HG03066 (cell line): ENCODE measurements around the gene RASA3.

Source experiments
- ATAC-seq: cut with Tn5 transposase; IDR thresholded peaks from one replicate; pipeline ENCODE4 v1.9.1; 2021; ENCODE audit warnings: low read depth; ENCODE audit not compliant: unreplicated experiment

RASA3 gene

DNA sequence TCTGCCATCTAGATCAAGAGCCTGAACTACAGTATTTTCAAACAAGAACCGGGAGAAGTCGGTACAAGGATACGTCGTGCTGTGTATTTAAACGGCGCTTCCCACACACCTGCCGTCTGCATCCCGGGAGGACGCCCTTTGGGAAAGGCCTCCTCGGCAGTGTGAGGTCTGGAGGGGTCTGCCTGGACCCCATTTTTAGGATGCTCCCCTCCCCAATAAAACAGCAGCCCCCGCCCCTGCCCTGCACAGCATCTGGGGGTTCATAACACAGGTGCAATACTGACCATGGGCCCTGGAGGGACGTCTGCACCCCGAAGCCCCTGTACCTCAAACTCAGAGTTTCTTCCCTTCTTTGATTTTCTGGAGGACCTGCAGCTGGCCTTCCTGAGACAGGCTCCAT, 154.4 kb downstream of the RASA3 start:
- no peak for ATAC-seq

DNA sequence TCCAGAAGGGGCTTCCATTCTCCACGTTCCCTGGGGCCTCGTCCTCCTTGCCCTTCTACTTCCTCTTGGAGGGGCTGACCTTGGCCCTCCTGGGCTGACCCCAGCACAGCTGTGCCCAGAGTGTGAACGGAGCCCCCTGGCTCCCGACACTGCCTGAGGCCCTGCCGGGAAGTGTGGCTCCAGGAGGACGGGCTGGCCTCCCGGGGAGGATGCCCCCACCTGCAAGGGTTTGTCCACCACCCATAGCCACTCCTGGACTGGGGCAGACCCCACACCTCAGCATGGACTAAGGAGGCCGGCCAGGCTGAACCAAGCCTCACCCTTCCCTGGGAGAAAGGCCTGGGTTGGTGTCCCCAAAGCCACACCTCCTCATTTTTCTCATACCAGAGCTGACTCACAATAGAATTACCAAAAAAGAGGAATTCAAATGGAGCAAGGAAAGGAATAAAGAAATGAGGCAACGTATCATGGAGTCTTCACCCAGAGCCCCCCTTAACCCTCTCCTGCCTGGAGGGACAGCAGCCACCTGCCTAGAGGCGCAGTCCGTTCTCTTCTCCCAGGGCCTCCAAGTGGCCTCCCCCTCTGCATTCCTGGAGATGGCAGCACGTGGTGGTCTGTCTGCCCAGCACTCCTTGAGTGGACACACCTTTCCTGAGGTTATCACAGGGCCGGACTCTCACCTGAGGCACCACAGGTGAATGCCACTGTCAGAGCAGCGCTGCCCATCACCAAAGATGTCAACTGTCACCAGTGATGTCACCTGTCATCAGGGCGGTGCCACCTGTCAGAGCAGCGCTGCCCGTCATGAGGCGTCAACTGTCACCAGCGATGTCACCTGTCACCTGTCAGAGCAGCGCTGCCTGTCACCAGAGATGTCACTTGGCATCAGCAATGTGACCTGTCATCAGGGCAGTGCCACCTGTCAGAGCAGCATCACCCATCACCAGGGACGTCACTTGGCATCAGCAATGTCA, 155.4 kb downstream of the RASA3 start:
- ATAC-seq: no peak

DNA sequence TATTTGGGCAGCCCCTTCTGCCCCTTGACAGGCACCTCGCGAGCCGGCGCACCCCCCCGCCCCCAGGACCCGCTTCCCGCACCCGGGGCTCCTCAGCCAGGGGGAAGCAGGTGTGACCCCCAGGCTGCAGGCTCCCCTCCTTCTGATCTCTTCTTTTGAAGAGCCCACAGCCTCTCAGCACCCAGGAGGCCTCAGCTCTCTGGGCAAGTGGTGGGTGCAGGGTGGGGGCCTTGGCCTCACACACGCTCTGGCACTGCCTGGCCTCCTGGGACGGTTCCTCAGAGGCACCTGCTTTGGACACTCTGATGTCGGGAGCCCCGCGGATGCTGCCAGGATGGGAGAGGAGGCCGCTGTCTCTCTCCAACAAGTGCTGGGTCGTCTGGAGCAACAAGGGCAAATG, 157.0 kb downstream of the RASA3 start:
- no peak for ATAC-seq

DNA sequence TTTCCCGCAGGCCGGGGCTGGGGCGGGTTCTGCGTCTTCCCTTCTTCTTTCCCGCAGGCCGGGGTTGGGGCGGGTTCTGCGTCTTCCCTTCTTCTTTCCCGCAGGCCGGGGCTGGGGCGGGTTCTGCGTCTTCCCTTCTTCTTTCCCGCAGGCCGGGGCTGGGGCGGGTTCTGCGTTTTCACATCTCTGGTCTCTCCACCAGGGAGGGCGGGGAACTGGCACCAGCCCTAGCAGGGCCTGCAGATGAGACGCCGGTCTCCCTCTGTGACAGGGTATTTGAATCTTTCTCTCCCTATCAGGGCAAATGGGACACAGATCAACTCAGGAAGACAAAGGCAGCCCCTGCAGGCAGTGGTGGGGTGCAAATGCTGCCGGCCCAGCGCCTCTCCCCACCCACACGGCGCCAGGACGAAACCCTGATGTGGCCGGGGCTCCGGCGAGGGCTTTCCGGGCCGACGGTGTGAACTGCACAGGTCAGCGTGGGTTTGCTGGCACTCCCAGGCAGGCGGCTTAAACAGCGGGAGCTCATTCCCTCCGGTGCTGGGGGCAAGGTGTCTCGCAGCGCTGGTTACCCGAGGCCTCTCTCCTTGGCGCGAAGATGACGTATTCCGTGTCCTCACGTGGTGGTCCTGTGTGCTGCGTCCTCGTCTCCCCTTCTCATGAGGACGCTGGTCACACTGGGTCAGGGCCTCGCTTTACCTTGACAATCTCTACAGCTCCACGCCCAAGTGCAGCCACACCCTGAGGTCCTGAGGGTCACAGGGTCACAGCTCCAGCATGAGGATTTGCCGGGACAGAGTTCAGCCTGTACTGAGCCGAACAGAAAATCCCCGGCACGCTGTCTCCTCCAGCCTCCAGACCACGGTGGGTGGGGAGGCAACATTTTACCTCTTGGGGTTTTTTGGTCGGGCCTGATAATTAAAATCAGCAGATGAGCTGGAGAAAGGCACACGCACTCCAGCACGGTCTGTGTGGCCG, 157.8 kb downstream of the RASA3 start:
- ATAC-seq: no peak

DNA sequence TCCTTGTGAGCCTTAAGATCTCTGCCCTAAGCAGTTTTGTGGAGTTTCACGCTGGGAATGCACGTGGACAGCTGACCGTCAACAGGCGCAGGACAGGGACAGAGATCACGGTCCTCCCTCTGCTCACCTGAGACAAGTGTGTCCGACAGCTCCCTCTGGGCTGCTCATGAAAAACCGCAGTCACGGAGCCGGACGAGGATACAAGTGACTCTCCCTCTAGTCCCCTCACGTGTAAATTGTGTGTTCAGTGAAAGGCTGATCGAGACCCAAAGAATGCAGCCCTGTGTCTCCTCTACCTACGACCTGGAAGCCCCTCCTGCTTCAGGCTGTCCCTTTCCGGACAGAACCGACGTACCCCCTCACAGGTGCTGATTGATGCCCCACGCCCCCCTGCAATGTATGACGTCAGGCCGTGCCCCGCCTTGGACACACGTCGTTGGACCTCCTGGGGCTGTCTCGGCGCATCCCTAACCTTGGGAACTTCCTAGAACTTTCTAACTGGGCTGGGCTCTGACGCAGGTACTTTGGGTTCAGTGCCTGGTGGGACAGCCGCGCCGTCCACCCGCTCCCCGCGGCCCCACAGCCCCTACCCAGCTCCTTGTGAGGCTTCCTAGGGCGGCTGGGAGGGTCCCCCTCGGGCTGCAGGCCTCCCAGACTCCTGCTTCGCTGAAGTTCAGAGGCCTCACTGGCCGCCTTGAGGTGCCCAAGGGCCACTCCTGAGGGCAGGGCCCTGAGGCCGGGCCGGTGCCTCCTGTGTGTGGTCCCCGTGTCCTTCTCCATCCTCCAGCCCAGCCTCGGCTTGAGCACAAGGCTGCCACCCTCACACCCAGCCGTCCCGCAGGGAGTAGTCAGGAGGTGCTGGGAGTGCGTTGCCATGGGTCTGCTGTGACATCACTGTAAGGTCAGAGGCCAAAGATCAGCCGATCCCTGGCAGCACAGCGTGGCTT, 158.9 kb downstream of the RASA3 start, which contains the start of gene C13orf46:
Gene C13orf46 (minus strand): TSS at position 859 of the 947 bp plus-strand sequence. CDS start 79 bp downstream, at position 780.
- ATAC-seq: no peak

DNA sequence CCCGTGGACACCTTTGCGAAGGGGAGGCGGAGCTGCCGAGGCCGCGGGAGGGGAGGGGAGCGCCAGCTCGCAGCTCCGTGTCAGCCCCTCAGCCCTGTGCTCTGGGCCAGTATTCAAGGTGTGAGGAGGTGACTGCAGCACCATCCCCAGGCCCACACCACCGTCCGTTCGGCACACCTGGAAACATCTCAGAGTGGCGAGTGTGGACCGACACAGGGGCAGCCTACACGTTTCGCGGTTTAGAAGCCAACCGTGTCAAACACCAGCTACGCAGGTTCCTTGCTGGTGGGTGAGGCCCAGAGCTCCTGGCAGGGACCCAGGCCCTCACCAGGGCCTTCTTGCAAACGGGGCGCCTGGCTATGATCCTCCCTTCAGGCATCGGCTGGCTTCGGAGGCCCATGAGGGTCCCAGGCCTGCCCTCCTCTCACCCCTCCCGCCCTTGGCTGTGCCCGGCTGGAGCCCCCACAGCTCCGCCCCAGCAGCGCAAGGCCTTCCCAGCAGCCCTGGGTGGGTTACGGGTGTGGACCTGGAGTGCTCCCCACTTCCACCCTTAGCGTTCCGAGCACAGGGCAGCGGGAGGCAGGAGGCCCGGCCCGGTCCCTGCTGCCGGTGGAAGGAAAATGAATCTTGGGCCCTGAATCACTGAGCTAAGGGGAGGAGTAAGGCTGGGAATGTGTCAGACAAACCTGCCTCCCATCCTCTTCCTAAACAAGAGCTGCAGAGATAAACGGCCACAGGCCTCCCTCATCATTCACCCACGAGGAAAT, 159.8 kb downstream of the RASA3 start:
- no peak for ATAC-seq

DNA sequence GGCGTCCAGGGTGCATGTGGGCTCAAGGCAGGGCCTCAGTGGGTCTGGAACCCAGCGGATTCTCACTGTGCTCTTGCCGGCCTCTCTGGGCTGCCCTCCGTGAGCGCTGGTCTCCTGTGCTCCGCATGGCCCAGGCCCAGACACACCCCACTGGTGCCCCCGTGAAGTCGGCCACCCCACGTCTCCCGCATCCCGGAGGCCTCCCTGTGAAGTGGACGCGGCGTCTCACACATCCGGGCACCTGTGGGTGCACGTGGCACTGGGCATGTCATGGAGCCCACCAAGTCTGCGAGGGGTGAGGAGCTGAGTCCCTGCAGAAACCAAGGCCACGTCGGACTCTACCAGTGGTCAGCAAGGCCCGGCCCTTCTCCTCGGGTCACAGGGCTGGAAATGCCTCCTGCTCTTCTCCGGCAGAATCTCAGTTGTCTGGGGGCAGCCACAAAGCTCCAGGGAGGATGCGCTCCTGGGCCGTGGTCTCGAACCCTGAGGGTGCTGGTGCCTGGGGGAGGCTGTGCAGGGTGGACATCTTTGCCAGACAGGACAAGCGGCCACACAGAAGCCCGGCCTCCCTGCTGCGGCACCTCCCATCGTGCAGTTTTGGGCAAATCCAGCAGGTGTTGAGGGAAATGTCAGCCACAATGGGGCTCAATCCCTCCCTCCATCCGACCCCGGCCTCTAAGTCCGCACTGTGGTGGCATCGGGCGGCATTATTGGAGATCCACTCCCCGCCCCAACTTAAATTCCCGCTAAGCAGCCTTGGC, 160.8 kb downstream of the RASA3 start:
- no peak for ATAC-seq

DNA sequence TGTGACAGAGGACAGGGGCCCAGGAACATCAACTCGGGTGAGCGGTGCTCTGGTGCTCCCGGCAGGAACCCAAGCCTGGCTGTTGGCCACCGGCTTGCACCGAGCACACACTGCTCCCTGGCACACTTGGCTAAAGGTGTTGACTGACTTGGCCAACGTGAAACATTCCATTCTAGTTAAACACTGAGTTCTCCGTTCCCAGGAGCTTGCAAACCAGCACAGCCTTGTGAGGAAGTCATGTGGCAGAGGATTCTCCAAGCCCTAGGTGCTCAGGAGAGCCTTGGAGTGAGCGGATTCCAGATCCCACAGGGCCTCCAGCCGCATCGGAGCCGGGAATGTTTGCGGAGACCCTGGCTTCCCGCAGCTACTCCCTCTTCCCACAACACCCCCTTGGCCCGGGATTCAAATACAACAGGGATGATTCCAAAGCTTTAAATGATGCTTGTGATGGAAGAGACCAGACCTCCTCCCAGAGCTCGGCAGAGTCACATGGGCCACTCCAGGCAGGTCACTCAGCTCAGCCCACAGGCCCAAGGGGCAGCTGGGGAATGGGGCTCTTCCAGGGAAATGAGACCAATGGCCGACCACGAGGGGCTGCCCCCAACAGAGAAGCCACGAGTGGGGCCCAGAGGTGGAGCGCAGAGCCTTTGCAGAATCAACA, 161.5 kb downstream of the RASA3 start:
- ATAC-seq: no peak

DNA sequence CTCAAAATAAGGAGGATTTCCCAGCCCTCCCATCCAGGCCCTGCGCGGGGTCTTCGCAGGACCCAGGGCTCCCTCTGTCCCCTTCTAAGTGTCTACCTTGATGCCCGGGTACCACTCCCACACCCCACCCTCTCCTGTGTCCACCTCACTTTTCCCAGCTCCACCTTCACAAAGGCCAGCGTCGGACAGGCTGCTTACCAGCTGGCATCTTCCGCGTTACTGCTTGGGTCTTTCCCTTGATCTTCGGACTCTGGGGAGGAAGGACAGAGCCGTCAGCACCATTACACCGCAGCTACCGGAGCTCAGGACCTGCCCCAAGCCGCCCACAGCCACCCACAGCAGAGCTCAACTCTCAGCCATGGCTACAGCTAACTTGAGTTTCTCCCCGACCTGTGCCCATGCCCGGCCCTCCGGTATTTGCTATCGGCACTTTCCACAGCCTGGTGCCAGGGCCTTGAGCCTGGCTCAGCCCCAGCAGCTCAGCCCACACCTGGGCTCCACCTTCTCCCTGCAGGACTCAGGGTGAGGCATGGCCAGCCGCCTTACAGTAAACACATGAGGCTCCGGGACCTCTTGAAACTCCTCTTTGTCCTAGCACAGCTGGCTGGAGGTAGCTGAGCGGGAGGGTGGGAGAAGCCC, 162.3 kb downstream of the RASA3 start:
- ATAC-seq: no peak

DNA sequence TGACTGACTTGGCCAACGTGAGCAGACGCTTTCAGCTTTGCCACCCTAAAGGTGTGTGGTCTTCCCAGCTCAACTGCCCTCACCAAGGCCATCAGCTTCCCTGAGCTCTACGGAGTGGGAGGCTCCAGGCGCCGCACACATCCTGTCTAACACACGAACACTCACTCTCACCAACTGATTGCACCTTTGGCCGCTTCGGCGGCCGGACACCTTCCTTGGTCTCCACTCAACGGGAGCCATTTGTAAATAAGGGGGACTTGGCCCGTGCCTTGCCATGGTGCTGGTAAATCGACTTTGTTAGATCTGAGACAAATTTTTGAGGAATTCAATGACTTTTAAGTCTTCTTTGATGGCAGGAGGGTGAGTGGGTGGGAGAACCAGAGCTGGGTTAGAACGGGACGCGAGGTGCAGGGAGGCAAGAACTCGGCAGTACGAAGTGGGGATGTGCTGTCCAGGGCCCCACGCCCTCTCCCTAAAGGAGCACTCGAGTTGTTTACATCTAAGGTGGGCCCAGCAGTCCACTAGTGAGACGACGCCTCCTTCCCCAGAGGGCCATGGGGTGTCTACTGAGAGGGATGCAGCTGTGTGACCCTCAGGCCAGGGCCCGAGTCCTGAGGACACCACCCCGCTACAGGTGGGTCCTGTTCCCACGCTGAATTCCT, 163.0 kb downstream of the RASA3 start:
- no peak for ATAC-seq

DNA sequence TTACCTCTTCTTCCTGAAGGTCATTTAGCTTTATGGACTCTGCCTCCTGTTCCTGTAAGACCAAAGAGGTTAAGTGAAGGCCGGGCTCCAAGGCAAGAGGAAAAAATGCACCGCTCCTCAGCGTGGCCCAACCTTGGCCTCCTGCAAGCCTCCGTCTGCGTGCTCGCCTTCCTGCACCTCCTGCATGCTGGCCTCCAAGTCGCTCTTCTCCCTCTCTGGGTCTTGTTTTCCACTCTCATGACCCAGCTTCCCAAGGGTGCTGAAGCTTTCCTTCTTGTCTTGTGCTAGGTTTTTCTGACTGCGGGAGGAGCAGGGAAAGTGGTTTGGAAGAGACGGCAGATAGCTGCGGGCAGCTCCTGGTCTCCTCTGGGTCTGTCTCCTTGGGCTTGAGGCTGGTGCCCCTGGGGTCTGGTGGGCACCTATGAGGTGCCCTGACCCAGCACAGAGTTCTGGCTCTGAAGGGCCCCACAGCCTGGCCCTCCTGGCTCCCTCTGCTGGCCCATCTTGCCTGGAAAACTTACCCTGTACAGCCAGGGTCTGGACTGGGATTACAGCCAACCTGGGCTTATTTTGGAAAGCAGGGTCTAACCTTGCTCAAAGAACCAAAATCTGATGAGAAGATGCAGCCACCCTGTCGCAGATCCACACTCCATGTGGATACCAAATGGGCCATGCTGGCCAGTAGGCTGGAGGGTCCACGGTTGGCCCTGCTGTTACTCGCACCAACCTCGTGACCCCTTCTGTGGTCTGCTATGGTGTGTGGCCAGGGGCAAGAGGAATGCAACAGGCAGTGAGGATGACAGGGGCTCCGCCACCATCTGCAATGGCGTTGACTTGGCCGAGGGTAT, 163.7 kb downstream of the RASA3 start:
- ATAC-seq: no peak

DNA sequence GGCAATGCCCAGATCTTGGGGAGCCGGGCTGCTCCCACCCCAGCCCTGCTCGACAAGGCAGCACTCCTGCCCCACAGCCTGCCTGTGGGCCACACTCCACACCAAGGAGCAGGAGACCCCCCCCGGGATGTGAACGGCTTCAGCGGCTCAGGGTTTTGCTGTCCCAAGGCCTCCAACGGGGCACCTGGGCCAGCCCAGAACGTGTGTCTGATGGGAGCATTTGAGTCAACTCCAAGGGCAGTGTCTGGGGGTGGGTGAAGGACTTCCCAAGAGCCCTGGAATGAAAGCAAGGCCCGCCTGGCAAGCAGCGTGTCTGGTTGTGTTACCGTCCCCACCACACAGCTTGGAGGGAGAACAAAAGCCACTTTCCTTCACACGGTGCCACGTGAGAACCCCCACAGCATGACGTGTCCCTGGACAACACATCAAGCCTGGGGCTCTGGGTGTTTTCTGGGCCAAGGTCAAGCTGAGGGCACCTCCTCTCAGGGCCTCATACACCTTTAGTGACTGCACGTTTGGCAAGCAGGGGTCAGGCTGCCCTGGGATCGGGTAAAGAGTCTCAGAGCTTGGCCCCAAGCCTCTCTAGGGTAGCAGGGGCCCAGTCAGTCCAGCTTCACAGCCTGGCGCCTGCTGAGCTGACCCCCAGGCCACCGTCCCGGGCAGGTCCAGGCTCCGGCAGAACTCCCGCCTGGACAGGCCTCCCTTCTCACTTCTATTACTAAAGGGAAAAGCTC, 164.5 kb downstream of the RASA3 start:
- no peak for ATAC-seq

DNA sequence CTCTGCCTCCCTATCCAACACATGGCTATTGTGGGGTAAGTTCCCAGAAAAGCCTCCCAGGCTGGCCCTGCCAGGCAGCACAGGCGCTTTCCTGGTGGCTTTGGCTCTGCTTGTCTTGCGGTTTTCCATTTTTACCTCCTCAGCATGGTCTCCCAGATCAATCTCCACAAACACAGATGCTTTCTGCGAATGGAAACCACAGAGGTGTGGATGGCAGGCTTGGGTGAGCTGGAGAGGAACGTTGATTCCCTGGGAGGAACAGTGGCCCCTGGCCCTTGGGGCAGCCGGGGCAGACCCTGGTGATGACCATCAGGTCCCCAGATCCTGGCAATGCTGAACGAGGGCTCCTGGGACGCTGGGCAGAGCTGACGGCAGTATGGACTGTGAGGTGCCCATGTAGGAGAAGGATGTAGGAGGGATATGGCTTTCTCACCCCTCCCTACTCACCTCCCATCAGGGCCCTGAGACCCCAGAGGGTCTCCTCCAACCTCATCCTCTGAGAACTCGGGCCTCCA, 165.2 kb downstream of the RASA3 start:
- no peak for ATAC-seq

DNA sequence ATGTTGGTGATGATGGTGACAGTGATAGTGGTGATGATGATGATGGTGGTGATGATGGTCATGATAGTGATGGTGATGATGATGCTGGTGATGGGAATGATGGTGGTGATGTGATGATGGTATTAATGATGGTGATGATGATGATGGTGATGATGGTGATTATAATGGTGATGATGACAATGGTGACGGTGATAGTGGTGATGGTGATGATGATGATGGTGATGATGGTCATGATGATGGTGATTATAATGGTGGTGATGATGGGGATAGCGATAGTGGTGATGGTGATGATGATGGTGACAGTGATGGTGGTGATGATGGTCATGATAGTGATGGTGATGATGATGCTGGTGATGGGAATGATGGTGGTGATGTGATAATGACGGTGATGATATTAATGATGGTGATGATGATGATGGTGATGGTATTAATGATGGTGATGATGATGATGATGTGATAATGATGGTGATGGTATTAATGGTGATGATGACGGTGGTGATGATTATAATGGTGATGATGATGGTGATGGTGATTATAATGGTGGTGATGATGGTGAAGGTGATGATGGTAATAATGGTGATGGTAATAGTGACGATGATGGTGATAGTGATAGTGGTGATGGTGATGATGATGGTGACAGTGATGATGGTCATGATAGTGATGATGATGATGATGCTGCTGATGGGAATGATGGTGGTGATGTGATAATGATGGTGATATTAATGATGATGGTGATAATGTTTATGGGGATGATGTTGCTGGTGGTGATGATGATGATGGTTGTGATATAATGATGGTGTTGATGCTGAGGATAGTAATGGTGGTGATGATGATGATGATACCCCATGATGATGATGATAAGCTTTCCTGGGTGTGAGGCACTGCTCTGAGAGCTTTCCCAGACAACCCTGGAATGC, 166.2 kb downstream of the RASA3 start:
- no peak for ATAC-seq
